SIG-M5 treated with dmso at 0.1 percent for 504 hours (cell line): Measurements from ENCODE around the gene AGGF1.
"Not testable (repeated sequence)": the region's sequence is repeated elsewhere in the genome, so short reads cannot be mapped to it uniquely, and the experiment has no call there.

Experiments used
- DNase-seq: peaks from one replicate; lab custom pipeline; 2025; ENCODE audit not compliant: unreplicated experiment; lab: John Stamatoyannopoulos, UW

Gene AGGF1, protein sequence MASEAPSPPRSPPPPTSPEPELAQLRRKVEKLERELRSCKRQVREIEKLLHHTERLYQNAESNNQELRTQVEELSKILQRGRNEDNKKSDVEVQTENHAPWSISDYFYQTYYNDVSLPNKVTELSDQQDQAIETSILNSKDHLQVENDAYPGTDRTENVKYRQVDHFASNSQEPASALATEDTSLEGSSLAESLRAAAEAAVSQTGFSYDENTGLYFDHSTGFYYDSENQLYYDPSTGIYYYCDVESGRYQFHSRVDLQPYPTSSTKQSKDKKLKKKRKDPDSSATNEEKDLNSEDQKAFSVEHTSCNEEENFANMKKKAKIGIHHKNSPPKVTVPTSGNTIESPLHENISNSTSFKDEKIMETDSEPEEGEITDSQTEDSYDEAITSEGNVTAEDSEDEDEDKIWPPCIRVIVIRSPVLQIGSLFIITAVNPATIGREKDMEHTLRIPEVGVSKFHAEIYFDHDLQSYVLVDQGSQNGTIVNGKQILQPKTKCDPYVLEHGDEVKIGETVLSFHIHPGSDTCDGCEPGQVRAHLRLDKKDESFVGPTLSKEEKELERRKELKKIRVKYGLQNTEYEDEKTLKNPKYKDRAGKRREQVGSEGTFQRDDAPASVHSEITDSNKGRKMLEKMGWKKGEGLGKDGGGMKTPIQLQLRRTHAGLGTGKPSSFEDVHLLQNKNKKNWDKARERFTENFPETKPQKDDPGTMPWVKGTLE

DNA sequence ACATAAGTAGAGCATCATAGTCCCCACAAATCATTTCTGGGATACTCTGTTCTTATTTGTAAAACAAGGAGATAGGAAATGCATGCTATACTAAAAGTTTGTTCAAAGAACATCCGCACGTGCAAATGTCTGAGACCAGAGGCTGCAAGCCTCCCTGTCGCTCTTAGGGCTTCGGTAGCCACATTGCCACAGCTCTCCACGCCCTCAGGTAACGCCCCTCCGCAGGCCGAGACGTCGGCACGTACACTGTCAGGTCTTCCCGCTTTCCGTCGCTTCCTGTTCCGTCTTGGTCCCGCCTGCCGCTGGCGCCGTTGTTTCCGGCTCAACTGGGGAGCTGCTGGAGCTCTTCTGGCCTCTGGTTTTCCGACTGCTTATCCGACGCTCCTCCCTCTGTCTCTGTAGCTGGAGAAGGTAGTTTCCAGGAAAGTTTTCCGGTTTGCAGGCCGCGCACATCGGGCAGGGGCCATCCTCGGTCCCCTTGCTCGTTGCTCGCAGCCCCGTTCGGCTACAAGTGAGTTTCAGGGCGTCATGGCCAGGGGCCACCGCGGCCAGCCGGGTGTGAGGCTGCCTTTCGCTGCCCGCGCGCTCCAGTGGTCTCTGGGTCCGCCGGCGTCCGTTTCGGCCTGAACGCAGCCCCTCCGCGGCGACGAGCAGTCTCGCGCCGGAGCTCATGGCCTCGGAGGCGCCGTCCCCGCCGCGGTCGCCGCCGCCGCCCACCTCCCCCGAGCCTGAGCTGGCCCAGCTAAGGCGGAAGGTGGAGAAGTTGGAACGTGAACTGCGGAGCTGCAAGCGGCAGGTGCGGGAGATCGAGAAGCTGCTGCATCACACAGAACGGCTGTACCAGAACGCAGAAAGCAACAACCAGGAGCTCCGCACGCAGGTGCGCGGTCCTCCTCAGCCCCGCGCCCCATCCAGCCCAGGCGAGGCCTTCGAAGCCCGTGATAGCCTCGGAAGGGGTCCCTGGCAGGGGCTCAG, at the start of gene AGGF1:
Gene AGGF1, plus strand, starts transcription at position 308 of the 975 bp plus-strand sequence. Its CDS starts 363 bp downstream, at position 671.
- peak; percentile 96 for DNase-seq

DNA sequence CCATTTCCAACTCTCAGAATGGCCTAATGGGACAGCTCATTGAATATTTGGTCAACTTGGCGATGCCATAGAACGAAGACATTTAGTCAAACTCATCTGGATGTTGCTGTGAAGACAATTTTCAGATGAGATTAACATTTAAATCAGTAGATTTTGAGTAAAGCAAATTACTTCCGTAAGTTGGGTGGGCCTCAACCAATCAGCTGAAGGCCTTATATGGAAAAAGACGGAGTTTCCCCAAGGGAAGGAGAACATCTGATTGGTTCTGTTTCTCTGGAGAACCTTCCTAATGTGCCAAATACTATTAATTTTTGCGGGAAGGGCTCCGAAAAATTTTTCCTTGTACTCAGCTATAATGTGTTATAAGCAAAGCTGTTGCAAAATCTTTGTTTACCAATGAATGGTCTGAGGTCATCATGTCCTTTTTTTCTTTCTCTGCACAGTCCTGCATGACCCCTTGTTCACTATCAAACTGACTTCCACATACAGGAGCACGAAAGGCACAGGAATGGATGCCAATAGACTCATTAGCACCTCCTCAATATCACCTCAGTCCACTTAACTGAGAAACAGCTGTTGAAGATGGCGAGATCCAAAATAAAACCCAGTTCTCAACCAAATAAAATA, 49.6 kb upstream of the AGGF1 start:
- no peak for DNase-seq

DNA sequence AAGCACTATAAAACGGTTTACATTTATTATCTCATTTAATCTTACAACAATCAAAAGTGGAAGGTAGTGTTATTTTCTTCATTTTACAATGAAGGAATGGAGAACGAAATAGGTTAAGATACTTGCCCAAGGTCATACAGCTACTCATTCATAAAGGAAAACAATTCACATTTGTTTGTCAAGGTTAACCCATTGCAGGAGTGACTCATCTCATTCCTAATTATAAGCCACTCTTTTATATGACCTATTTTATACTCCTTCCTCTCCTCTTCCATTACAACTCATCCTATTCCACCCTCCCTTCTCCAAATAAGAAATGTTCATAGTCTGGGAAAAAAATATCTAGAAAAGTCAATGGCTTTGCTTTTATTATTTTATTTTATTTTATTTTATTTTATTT, 47.8 kb upstream of the AGGF1 start:
- no peak for DNase-seq

GRCh38 chr5:76983468-76983867, 46.7 kb upstream of the AGGF1 start:
- no peak for DNase-seq

- DNase-seq = no peak
These were observed 43.2 kb upstream of the AGGF1 start for GRCh38 chr5:76986825-76987526.

- DNase-seq = peak; percentile 7
These were observed 39.2 kb upstream of the AGGF1 start for GRCh38 chr5:76990899-76991459.

DNA sequence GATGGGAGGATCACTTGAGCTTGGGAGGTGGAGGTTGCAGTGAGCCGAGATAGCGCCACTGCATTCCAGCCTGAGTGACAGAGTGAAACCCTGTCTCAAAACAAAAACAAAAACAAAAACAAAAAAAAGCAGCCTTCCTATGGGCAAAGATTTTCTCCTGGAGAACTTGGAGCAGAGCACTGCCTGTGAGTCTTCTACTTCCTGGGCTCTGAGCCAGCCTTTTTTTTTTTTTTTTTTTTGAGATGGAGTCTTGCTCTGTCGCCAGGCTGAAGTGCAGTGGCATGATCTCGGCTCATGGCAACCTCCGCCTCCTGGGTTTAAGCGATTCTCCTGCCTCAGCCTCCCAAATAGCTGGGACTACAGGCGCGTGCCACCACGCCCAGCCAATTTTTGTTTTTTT, 36.8 kb upstream of the AGGF1 start:
- not testable (repeated sequence) for DNase-seq

DNA sequence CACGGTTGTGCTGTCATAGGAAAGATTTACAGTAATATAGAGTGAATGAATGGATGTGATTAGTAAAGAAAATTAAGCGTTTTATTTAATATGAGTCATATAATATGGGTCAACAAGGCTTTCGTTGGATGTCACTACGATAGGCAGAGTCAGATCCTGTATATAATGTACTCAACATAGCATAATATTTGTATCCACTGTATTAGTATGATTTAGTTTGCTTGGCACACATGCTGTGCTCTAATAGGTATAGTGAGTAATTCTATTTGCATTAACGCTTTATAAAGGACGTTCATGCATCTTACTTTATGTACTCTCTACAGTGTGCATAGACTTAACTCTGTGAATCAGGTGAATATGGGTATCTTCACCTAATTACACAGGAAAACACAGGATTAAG, 35.9 kb upstream of the AGGF1 start:
- no peak for DNase-seq

DNA sequence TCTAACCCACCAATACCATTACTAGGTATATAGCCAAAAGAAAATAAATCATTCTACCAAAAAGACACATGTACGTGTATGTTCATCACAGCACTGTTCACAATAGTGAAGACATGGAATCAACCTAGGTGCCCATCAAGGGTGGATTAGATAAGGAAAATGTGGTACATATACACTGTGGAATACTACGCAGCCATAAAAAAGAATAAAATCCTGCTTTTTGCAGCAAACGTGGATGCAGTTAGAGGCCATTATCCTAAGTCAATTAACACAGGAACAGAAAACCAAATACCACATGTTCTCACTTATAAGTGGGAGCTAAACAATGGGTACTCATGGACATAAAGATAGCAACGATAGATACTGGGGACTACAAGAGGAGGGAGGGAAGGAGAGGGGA, 32.0 kb upstream of the AGGF1 start:
- DNase-seq = not testable (repeated sequence)

GRCh38 chr5:76999451-76999850, 30.8 kb upstream of the AGGF1 start:
- peak; percentile 47 for DNase-seq

GRCh38 chr5:77003246-77003645, 27.0 kb upstream of the AGGF1 start:
- DNase-seq = no peak

- no peak for DNase-seq
These were observed 24.1 kb upstream of the AGGF1 start for GRCh38 chr5:77006124-77006523.

DNA sequence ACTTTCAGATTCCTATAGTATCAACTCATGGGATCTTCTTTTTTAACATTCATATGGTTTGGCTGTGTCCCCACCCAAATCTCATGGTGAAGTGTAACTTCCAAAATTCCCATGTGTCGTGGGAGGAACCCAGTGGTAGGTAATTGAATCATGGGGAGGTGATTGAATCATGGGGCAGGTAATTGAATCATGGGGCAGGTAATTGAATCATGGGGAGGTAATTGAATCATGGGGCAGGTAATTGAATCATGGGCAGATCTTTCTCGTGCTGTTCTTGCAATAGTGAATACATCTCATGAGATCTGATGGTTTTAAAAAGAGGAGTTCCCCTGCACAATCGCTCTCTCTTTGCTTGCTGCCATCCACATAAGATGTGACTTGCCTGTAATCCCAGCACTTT, 21.8 kb upstream of the AGGF1 start:
- no peak for DNase-seq

DNA sequence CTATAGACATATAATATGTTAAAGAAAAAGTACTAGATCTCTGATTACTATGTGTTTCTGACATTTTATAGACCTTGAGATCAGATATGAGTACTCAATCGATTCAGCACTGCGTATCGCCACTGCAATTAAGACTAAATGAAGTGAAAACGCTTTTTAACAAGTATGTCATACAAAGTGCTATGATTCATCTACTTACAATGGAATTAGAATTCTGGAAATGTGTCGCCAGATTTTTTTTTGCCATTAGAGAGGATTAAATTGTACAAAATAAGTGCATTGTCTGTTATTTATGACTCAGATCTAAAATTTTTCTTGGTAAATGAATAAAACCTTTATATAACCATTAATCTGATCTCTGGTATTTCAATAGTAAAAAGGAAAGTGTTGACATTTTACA, 20.0 kb upstream of the AGGF1 start:
- DNase-seq = no peak

- no peak for DNase-seq
These were observed 18.7 kb upstream of the AGGF1 start for GRCh38 chr5:77011498-77011897.

DNA sequence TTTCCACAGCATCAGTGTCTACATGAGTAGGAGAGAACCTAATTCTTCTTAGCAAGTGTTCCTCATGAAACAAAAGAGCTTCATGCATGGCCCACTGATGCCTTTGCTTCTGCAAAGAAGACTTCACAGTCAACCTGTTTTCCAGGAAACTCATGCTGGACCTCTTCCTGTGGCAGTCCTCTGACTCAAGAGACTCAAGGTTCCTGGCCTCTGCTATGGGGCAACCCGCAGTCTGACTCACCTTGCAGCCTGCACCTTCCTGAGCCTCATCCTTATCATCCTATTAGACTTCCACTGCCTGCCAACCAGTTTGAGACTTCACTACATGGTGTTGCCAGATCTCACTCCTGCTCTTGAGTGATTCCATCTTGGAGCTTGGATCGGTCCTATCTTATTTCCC, 17.6 kb upstream of the AGGF1 start:
- no peak for DNase-seq

- DNase-seq = peak; percentile 75
These were observed 14.2 kb upstream of the AGGF1 start for GRCh38 chr5:77015938-77016569.

DNA sequence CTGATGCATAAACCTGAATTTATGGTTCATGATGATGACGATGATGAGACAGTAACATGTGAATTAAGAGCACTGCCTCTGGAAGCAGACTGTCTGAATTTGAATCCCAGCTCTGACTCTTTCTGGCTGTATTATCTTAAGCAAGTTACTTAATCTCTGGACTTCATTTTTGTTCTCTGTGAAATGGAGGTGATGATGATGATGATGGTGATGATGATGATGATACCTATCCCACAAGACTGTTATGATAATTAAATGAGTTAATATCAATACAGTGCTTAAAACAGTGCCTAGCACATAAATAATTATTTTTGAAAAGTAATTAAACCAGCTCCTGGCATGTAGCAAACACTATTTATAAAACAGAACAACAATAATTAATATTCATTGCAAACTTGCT, 13.2 kb upstream of the AGGF1 start:
- no peak for DNase-seq

DNA sequence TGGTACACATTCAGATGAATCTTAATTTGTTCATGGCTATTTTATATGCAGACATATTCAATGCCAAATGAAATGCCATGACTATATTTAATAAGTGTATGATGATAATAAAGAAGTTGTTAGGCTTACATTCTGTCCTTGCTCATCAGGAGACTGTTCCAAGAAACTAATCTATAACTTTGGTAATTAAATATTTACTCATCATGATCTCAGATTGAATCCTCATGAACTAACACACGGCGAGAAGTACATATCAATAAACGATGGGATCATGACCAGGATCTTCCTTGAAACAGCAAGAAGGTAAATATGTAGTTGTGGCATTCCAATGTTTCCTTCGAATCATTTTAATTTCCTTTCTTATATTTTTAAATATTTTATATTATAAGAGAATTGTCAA, 12.5 kb upstream of the AGGF1 start:
- no peak for DNase-seq
